ENCODE results near the gene ELMO1. TPM values are rescaled to one million over a fixed set of nuclear protein-coding genes. Genes with fewer than 3 reads are reported as not detected.
A peak's percentile ranks its signal among the peaks of the same experiment; 100 is the strongest.

The ELMO1 gene
- total and polyA plus RNA-seq, 8 donors, result 18.2 to 55.3 (median 45.6) TPM

DNA sequence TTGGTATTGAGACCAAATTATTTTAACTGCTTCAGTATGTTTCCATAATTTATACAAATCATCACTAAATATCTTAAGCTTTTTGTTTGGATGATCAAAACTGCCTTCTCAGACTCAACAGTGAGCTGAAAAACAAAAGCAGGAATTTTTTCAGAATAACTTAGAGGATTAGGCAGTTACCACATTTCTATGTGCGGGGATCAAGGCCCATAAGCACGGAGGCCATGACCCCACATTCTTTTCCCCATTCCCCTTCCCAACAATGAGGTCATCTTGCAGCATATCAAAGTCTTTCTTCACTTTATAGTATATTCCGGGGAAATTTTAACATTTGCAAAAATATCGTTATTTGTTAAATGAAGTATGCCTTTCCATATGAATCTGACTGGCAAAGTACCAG, 125.8 kb downstream of the ELMO1 start:
- intact Hi-C loops (cut with DNase I), result no loop called here
- TF ChIP-seq, protein P1, sequence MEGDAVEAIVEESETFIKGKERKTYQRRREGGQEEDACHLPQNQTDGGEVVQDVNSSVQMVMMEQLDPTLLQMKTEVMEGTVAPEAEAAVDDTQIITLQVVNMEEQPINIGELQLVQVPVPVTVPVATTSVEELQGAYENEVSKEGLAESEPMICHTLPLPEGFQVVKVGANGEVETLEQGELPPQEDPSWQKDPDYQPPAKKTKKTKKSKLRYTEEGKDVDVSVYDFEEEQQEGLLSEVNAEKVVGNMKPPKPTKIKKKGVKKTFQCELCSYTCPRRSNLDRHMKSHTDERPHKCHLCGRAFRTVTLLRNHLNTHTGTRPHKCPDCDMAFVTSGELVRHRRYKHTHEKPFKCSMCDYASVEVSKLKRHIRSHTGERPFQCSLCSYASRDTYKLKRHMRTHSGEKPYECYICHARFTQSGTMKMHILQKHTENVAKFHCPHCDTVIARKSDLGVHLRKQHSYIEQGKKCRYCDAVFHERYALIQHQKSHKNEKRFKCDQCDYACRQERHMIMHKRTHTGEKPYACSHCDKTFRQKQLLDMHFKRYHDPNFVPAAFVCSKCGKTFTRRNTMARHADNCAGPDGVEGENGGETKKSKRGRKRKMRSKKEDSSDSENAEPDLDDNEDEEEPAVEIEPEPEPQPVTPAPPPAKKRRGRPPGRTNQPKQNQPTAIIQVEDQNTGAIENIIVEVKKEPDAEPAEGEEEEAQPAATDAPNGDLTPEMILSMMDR (IDR thresholded peaks at IDR 0.05), result no peak
- H3K4me3 ChIP-seq, result no peak overlapping the region
- H3K36me3 ChIP-seq, result no peaks in the 10 kb centered on the region
- no peak for ATAC-seq
- H3K27ac ChIP-seq, result no peak overlapping the region
- H3K4me1 ChIP-seq, result peaks cover 0 to 13% of the 10 kb centered on the region in 2 donors
- no peaks in the 10 kb centered on the region for H3K9me3 ChIP-seq
- DNase-seq, result no peak
- no peaks in the 10 kb centered on the region for H3K27me3 ChIP-seq

DNA sequence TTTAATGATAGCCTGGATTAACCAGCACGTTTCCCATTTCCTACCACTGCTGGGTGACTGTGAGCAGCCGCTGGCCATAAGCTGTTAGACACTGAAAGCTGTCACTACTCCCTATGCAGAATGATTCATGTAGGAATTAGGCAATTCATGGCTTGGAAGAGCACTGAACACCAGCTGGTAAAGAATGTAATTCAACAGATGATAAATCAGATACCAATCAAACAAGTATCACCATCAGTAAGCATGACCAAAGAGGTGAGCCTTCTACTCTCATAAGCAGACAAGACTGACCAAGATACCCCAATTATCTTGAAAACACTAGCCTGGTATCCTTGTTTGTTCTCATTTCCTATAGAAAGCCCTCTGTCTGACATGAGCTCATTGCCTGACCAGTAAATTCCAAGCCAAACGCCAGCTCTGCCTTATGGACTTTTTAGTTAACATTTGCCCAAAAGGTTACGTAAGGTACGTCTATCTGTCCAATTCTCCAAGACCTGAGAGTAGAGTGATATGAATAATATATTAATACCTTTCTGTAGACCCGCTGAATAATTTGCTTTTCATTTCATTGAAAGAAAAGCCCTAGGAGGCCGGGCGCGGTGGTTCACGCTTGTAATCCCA, 127.7 kb downstream of the ELMO1 start:
- TF ChIP-seq, protein P1 (IDR thresholded peaks at IDR 0.05), result no peak
- intact Hi-C loops (cut with DNase I), result no loop called here
- H3K27ac ChIP-seq, result no peak overlapping the region
- ATAC-seq (peak; percentile 61), DNase-seq (no peak)
- peaks cover 0 to 25% of the 10 kb centered on the region in 2 donors for H3K4me1 ChIP-seq
- no peaks in the 10 kb centered on the region for H3K27me3 ChIP-seq
- H3K9me3 ChIP-seq, result no peaks in the 10 kb centered on the region
- no peak overlapping the region for H3K4me3 ChIP-seq
- no peaks in the 10 kb centered on the region for H3K36me3 ChIP-seq

DNA sequence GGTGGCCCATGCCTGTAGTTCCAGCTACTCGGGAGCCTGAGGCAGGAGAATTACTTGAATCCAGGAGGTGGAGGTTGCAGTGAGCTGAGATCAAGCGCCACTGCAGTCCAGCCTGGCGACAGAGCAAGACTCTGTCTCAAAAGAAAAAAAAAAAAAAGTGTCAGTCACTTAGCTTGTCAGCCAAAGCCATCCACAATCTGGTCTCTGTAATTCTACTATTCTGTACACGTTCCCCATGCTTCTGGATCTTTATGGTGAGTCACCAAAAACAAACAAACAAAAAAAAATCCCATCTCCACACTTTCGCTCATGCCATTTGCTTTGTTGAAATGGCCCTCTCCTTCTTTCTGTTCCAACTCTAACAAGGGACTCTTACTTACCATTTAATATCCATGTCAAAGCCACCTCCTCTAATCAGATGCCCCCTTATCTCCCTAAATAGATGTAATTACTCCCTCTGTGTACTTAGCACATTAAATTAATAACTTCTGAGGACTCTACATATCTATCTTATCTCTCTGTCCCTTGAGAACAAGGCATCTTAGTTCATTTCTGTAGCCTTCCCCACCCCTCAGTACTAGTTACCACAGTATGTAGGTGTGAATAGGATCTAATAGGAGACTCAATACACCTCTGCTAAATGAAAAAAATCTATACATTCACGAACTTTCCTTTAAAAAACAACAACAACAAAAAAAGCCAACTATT, 128.4 kb downstream of the ELMO1 start:
- H3K36me3 ChIP-seq, result no peaks in the 10 kb centered on the region
- no peak overlapping the region for H3K4me3 ChIP-seq
- intact Hi-C loops (cut with DNase I), result no loop called here
- ATAC-seq (peak; percentile 26), DNase-seq (no peak)
- no peaks in the 10 kb centered on the region for H3K27me3 ChIP-seq
- H3K27ac ChIP-seq, result no peak overlapping the region
- H3K4me1 ChIP-seq, result peaks cover 0 to 32% of the 10 kb centered on the region in 2 donors
- TF ChIP-seq, protein P1 (IDR thresholded peaks at IDR 0.05), result no peak
- no peaks in the 10 kb centered on the region for H3K9me3 ChIP-seq

DNA sequence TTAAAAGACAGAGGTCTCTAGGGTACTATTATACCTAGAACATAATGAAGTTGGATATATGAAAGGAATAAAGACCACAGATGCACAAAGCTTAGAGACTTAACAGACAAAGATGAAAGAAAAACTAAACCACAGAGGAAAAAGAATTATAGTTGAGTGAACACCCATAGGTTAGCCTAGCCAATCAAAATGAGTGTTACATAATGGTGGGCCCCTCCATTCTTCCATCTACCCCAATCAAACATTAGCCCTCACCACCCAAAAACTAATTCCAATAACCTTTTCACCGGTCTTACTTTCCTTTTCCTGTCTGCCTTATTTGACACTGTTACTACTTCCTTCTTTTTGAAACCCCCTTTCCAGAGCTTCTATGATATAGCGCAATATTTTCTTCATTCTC, 130.1 kb downstream of the ELMO1 start:
- intact Hi-C loops (cut with DNase I), result no loop called here

More for the DNA sequence above, 130.1 kb downstream of the ELMO1 start:
- TF ChIP-seq, protein P1 (IDR thresholded peaks at IDR 0.05), result no peak
- DNase-seq (no peak), ATAC-seq (no peak)
- Histone ChIP-seq H3K27ac (peak overlapping the region in 1 of 2 donors; percentile 59), H3K27me3 (no peaks in the 10 kb centered on the region), H3K9me3 (no peaks in the 10 kb centered on the region), H3K4me3 (no peak overlapping the region), H3K4me1 (peaks cover 0 to 37% of the 10 kb centered on the region in 2 donors), H3K36me3 (no peaks in the 10 kb centered on the region)

Data from left lung (tissue), 10 donors.